Measurements from ENCODE around the gene KCNC1.

DNA sequence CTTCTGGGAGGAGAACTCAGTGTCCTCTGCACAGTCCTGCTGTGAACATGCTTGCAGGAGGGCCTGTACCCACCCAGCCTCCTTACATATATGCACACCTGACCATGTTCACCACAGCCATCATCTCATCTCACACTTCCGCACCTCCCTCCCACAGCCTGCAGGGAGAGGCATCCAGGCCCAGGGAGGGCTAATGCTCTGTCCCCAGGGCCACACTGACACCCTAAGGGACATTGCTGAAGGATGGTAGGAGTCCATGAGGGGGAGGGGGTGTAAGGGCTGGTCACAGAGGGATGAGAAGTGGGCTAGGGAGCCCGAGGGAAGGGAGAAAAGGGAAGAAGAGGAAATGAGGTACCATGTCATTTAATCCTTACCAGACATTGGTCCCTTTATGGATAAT lies 4.4 kb upstream of the KCNC1 start:
- TF ChIP-seq, protein P1, sequence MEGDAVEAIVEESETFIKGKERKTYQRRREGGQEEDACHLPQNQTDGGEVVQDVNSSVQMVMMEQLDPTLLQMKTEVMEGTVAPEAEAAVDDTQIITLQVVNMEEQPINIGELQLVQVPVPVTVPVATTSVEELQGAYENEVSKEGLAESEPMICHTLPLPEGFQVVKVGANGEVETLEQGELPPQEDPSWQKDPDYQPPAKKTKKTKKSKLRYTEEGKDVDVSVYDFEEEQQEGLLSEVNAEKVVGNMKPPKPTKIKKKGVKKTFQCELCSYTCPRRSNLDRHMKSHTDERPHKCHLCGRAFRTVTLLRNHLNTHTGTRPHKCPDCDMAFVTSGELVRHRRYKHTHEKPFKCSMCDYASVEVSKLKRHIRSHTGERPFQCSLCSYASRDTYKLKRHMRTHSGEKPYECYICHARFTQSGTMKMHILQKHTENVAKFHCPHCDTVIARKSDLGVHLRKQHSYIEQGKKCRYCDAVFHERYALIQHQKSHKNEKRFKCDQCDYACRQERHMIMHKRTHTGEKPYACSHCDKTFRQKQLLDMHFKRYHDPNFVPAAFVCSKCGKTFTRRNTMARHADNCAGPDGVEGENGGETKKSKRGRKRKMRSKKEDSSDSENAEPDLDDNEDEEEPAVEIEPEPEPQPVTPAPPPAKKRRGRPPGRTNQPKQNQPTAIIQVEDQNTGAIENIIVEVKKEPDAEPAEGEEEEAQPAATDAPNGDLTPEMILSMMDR (IDR thresholded peaks at IDR 0.05), result no peak
- TF ChIP-seq MYC (IDR thresholded peaks at IDR 0.05; ENCODE audit: borderline replicate concordance, low read length) (no peak), MAFK (IDR thresholded peaks at IDR 0.05; ENCODE audit: partially characterized antibody) (no peak), POLR2A (IDR thresholded peaks at IDR 0.05; ENCODE audit: low read length) (no peak), SMC3 (IDR thresholded peaks at IDR 0.05) (no peak), CEBPB (IDR thresholded peaks at IDR 0.05) (no peak), EP300 (IDR thresholded peaks at IDR 0.05) (no peak), RAD21 (conservative IDR thresholded peaks at IDR 0.05 in 1 of 2, IDR thresholded peaks at IDR 0.05 in 1 of 2) (no peak), ZC3H11A (IDR thresholded peaks at IDR 0.05) (no peak), ESRRA (IDR thresholded peaks at IDR 0.05; ENCODE audit: borderline replicate concordance, low read length) (no peak), JUN (IDR thresholded peaks at IDR 0.05) (no peak)
- TF ChIP-seq, protein P2, sequence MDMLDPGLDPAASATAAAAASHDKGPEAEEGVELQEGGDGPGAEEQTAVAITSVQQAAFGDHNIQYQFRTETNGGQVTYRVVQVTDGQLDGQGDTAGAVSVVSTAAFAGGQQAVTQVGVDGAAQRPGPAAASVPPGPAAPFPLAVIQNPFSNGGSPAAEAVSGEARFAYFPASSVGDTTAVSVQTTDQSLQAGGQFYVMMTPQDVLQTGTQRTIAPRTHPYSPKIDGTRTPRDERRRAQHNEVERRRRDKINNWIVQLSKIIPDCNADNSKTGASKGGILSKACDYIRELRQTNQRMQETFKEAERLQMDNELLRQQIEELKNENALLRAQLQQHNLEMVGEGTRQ (IDR thresholded peaks at IDR 0.05), result no peak

Measured in A549 (cell line).